Body of pancreas (tissue), 4 donors: ENCODE results near the gene FOS.

Experiments
- POLR2A ChIP-seq, 3 donors: fragments of 450-650 bp; IDR thresholded peaks; one replicate each; pipeline ENCODE4 v1.6.1; 2016; ENCODE audit warnings: antibody characterized with exemption in 3 of 3, mild to moderate bottlenecking in 2 of 3
- TF ChIP-seq, protein P1 (sequence below), 7 experiments: fragments of 450-650 bp in 4 of 7; fragments of 200-600 bp in 3 of 7; sonication (generic) in 3 of 7; IDR thresholded peaks; one replicate each; pipeline ENCODE4 v1.5.1; 2016 to 2019; ENCODE audit warnings: antibody characterized with exemption in 7 of 7

DNA sequence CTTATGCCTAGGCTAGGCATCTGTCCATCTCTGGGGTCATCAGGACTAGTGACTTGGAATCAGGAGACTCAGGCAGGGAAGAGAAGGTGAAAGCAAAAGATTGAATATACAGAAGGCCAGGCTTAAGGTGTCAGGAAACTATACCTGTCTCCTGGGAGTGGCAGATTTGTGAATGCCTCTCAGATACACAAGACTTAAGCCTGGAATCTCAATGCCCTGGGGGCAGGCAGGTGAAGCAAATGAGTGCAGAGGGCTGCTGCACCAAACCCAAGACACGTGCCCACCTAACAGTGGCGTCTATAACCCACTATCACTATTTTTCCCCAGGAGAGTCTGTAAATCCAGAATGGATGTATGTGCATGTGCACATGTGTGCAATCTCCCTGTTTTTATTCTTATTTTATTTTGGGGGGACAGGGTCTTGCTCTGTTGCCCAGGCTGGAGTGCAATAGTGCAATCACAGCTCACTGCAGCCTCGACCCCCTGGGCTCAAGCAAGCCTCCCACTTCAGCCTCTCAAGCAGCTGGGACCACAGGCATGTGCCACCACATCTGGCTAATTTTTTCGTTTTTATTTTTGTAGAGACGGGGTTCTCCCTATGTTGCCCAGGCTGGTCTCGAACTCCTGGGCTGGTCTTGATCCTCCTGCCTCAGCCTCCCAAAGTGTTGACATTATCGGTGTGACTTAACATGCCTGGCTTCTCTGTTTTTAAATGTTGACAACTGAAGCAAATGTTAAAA is 31.9 kb upstream of the FOS start:
- TF ChIP-seq, protein P1, sequence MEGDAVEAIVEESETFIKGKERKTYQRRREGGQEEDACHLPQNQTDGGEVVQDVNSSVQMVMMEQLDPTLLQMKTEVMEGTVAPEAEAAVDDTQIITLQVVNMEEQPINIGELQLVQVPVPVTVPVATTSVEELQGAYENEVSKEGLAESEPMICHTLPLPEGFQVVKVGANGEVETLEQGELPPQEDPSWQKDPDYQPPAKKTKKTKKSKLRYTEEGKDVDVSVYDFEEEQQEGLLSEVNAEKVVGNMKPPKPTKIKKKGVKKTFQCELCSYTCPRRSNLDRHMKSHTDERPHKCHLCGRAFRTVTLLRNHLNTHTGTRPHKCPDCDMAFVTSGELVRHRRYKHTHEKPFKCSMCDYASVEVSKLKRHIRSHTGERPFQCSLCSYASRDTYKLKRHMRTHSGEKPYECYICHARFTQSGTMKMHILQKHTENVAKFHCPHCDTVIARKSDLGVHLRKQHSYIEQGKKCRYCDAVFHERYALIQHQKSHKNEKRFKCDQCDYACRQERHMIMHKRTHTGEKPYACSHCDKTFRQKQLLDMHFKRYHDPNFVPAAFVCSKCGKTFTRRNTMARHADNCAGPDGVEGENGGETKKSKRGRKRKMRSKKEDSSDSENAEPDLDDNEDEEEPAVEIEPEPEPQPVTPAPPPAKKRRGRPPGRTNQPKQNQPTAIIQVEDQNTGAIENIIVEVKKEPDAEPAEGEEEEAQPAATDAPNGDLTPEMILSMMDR (IDR thresholded peaks at IDR 0.05), result no peak
- no peak for TF ChIP-seq POLR2A (IDR thresholded peaks at IDR 0.05)
